Putamen (tissue), 1 donor: ENCODE results near the gene UGT2A3.

Experiments
- DNase-seq: peaks from one replicate; pipeline ENCODE4 v3.0.0-alpha.2; 2016; ENCODE audit warnings: low spot score

Gene UGT2A3

GRCh38 chr4:68912807-68913206, 38.8 kb downstream of the UGT2A3 start:
- no peak for DNase-seq

- no peak for DNase-seq
These were observed 42.2 kb downstream of the UGT2A3 start for GRCh38 chr4:68909385-68909784.

- no peak for DNase-seq
These were observed 43.6 kb downstream of the UGT2A3 start for GRCh38 chr4:68907788-68908700.

DNA sequence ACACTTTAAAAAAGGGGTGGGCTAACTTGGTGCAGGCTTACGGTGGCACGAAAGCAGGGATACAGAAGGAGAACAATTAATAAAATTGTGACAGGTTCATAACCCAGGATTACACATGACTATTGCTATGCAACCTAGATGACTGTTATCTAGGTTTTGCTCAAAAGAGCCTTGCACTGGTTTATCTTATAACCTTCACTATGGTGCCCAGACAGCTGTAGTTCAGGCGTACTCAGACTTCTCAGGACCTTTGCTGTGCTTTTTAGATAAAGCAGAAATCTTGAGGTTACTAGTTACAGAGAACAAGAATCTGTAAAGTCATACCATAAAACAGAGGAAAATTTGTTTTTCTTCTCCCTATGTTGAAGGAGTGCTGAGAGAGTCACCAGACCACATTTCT, 44.4 kb downstream of the UGT2A3 start:
- no peak for DNase-seq

GRCh38 chr4:68906780-68907137, 44.8 kb downstream of the UGT2A3 start:
- DNase-seq: no peak

- DNase-seq: no peak
These were observed 45.4 kb downstream of the UGT2A3 start for GRCh38 chr4:68905939-68906779.

DNA sequence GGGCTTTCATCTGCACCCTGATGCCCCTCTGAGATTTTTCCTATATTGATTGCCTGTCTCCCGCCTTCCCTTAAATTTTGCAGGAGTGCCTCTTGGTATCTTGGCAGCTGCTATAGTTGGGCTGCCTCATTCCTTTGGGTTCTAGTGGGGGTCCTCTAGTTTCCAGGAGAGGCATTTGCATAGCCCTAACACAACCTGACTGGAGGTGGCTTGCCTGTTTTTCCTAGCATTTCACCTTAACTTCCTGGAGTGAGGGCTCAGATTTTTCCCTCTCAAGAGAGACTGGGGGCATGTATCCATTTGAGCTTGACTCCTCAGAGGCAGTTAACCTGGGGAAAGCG, 46.0 kb downstream of the UGT2A3 start:
- no peak for DNase-seq

- DNase-seq: no peak
These were observed 46.8 kb downstream of the UGT2A3 start for GRCh38 chr4:68904786-68905185.

GRCh38 chr4:68896749-68897148, 54.9 kb downstream of the UGT2A3 start:
- no peak for DNase-seq

GRCh38 chr4:68895561-68896198, 55.9 kb downstream of the UGT2A3 start:
- DNase-seq: no peak

DNA sequence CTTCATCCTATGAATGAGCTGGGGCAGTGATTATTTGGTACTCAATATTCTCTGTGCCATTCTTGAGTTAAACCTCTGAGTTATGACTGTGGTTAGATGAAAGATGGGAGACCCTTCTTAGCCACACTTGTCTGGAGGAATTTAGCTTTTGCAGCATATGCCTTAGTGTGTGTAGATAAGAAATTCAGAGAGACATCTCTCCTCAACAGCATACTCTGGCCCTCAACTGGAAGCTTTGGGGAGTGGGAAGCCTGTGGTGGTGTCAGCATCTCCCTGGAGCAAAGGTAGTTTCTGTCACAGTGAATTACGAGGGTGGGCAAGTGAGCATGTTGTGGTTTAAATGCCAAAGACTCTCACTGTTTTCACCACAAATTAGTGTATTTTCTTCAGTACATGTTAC, 58.7 kb downstream of the UGT2A3 start:
- no peak for DNase-seq

DNA sequence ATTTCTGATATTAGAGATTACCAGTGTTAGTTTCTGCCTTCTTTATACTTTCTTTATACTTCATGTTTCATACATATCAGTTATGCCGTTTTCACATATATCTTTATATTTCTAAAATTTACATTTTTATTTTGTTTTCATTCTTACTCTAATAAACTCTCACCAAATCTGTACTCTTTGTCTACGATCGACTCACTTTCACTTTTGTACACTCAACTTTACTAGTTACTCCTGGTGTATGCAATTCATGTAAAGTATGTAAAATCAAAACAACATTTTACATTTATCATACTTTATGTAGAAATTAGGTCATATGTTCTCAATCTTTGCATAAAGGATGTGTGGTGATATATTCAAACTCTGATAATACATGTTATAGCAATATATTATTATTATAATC, 59.9 kb downstream of the UGT2A3 start:
- no peak for DNase-seq

DNA sequence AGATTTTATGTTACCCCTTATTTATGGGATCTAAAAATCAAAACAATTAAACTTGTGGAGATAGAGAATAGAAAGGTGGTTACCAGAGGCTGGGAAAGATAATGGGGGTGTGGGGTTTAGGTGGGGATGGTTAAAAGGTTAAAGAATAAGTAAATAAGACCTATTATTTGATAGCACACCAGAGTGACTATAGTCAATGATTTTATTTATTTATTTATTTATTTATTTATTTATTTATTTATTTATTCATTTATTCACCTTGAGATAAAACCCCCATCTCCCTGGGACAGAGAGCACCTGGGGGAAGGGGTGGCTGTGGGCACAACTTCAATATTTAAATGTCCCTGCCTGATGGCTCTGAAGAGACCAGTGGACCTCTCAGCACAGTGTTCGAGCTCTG, 66.1 kb downstream of the UGT2A3 start:
- no peak for DNase-seq

- DNase-seq: no peak
These were observed 67.7 kb downstream of the UGT2A3 start for GRCh38 chr4:68883870-68884269.
